IPS-18c (cell line): ENCODE measurements around the gene PPP1R12C.
A peak's percentile ranks its signal among the peaks of the same experiment; 100 is the strongest.

Experiments used
- H3K4me3 ChIP-seq: 2 replicates; pipeline ENCODE4 v1.7.0; 2013; ENCODE audit warnings: low read depth, mild to moderate bottlenecking, low read length, moderate library complexity; ENCODE audit not compliant: insufficient read depth
- H3K9me3 ChIP-seq: one replicate; pipeline ENCODE4 v1.6.1; 2013; ENCODE audit warnings: mild to moderate bottlenecking, low read length, moderate library complexity; ENCODE audit not compliant: control insufficient read depth, insufficient read depth

The PPP1R12C gene

DNA sequence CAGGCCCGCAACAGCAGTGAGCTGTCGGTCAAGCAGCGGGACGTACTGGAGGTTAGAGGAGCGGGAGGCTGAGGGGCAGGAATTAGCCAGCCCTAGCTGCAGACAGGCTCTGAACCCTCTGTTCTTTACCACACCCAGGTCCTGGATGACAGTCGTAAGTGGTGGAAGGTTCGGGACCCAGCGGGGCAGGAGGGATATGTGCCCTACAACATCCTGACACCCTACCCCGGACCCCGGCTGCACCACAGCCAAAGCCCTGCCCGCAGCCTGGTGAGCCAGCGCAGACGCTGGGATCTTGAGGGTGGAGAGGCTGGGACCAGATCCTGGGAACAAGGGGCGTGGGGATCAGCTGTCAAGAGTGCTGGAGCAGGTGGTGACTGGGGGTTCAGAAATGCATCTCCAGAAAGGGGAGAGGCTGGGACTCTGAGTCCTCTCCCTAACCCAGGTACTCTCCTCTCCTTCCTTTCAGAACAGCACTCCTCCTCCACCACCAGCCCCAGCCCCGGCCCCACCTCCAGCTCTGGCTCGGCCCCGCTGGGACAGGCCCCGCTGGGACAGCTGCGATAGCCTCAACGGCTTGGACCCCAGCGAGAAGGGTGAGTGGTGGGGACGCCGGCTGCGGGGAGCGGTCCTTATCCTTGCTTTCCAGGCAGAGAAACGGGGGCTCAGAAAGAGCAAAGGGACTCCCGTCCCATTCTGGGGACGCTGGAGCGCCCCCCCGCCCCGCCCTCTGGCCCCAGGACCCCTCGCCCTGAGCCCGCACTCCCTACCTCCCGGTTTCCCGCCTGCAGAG lies 31.3 kb downstream of the PPP1R12C start:
- Histone ChIP-seq H3K4me3 (peak overlapping the region; percentile 64), H3K9me3 (peaks cover 2% of the 10 kb centered on the region)

- H3K4me3 ChIP-seq: no peak overlapping the region
- peaks cover 2% of the 10 kb centered on the region for H3K9me3 ChIP-seq
These were observed 33.0 kb downstream of the PPP1R12C start for GRCh38 chr19:55084416-55084815.

DNA sequence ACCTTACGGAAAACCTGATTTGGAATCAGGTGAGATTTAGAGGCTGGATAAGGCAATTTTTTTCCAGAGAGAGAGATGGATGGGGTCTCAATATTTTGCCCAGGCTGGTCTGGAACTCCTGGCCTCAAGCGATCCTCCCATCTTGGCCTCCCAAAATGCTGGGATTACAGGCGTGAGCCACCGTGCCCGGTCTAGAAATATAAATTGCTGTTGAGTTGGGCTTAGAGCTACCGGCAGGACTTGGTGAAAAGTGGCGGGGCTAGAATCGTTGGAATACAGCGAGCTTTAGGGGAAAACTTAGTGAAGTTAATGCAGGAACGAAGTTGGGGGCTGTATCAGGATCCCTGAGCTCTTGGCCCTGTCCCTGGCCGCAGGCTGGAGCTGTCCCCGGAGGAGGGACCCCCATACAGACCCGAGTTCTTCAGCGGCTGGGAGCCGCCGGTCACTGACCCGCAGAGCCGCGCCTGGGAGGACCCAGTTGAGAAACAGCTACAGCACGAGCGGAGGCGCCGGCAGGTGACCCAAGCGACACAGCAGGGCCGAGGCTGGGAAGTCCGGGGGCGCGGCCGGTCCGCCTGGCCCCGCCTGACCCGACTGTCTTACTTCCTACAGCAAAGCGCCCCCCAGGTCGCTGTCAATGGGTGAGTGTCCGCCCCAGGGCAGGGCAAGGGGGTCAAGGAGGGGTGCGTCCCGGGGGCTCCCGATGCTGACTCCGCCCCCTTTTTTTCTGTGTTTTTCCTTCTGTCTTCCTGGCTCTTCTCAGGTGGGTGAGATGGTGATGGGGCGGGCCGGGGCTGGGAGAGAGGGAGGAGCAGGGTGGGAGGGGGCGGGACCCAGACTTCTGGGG lies 34.2 kb downstream of the PPP1R12C start:
- peak overlapping the region; percentile 6; the same call in 1 of the 2 replicates for H3K4me3 ChIP-seq

DNA sequence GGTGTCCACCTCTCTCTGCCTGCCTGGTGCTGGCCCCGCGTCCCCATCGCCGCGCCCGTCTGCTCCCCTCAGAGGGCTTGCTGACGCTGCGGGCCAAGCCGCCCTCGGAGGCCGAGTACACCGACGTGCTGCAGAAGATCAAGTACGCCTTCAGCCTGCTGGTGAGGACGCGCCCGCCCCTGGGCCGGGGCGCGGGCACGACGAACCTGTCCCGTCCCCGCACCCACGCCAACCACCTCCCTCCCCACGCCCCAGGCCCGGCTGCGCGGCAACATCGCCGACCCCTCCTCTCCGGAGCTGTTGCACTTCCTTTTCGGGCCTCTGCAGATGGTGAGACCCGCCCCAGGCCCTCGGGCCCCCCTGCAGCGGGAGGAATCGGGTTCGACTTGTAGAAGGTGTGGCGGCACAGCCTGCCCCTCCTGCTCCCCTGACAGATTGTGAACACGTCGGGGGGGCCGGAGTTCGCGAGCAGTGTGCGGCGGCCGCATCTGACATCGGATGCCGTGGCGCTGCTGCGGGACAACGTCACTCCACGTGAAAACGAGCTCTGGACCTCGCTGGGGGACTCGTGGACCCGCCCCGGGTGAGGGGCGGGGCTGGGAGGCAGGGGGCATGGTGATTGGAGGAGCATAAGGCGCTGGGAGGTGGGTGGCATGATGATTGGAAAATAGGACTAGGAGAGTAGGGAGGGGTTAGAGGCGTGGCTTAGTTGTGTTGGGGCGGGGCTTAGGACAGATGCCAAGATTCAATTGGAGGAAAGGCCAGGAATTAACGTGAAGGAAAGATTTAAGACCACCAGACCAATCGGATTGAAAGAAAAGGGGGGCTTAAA lies 35.2 kb downstream of the PPP1R12C start:
- peak overlapping the region; percentile 52 for H3K4me3 ChIP-seq

More for the DNA sequence above, 34.2 kb downstream of the PPP1R12C start:
- peaks cover 2% of the 10 kb centered on the region for H3K9me3 ChIP-seq

GRCh38 chr19:55081770-55082019 lies 35.7 kb downstream of the PPP1R12C start:
- Histone ChIP-seq H3K9me3 (peaks cover 2% of the 10 kb centered on the region), H3K4me3 (peak overlapping the region; percentile 52)

More for the DNA sequence above, 35.2 kb downstream of the PPP1R12C start:
- peaks cover 2% of the 10 kb centered on the region for H3K9me3 ChIP-seq

DNA sequence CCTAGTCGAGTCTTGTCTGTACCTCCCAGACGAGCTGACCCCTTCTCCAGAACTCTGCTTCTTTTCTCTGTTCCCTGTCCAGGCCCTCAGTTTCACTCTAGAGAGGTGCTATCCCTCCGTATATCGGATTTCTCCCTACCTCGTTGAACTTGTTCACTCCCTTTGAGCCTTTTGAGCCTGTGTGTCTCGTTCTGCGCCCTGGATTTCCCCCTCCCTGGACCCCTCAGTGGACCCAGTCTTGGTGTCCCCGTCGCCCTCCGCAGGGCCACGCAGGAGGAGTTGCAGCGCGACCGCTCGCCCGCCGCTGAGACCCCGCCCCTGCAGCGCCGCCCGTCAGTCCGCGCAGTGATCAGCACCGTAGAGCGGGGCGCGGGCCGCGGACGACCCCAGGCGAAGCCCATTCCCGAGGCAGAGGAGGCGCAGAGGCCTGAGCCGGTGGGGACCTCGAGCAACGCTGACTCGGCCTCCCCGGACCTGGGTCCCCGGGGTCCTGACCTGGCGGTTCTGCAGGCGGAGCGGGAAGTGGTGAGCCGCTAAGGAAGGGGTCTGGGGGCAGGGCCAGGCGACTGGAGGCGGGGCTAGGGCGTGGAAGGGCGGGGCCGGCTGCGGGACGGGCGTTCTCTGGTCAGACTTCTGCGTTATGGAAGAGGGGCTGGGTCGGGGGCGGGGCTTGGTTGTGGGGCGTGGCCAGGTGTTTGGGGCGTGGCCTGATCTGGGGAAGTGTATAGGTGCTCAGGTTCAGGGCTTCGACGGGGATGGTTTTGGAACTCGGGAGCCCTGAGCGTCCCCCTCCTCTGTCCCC lies 36.3 kb downstream of the PPP1R12C start:
- peak overlapping the region; percentile 75 for H3K4me3 ChIP-seq
- H3K9me3 ChIP-seq: peaks cover 2% of the 10 kb centered on the region

DNA sequence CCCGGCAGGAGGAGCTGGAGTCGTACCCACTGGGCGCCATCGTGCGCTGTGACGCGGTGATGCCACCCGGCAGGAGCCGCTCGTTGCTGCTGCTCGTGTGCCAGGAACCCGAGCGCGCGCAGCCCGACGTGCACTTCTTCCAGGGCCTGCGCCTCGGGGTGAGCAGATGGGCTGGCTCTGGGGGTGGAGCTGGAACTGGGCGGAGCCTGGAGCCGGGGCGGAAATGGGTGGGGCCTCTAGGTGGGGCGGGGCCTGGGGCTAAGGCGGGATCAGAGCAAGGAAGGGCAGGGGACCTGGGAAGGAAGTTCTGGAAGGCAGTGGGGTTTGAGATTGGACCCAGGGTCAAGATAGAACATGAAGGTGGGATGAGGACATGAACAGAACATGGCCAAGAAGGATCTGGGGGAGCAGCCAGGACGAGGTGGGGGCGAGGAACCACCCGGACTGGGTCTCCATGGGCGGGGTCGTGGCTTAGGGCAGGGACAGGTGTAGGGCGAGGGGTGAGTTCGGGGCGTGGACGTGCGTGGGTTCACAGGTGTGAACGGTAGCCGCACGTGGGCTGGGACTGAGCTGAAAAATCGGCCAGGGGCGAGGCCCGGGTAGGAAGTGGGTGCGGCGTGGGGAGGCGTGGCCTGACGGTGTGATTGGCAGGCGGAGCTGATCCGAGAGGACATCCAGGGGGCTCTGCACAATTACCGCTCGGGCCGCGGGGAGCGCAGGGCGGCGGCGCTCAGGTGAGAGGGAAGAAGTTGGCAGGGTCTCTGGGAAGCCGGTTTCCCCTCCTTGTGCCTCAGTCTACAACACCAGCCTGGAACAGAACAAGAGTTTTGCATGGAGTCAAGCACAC lies 37.1 kb downstream of the PPP1R12C start:
- Histone ChIP-seq H3K4me3 (peak overlapping the region; percentile 75), H3K9me3 (peaks cover 2% of the 10 kb centered on the region)

DNA sequence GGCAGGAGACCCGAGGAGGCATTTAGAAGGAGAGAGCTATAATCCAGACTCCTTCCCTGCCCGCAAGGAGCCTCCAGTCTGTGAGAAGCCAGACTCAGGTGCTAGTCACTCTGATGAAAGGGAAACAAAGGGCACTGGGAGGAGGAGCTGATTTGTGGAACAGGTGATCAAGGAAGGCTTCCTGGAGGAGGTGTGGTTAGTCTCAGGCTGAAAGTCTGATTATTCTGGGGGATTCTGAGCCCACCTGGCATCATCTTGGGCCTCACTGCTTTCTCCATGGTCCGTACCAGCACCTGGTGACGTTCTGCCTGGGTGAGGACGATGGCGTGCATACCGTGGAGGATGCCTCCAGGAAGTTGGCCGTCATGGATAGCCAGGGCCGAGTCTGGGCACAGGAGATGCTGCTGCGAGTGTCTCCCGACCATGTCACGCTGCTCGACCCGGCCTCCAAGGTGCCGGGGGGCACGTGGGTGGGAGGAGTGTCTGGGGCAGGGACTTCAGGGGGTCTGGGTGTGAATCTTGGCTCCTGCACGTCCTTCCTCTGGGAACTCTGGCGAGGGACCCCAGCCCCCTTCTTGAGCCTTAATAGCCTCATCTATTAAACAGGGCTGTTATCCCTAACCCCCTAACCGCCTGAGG lies 37.9 kb downstream of the PPP1R12C start:
- Histone ChIP-seq H3K4me3 (peak overlapping the region; percentile 46; the same call in 1 of the 2 replicates), H3K9me3 (peaks cover 2% of the 10 kb centered on the region)

DNA sequence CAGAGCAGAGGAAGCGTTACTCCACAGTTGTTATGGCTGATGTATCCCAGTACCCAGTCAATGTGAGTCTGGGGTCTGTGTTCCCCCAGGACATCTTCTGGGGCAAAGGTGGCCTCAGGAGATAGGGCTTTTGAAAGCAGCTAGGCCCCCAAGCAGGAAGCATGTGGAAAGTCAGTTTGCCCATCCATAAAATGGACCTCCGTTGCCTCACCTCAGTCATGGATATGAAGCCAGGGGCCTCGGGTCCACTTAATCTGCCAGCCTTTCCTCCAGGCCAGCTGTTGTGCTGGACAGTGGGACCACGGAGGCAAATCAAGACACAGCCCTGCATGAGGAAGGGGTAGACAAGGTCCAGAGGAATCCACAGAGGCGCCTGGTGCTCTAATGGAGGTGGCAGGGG lies 38.4 kb downstream of the PPP1R12C start:
- peaks cover 2% of the 10 kb centered on the region for H3K9me3 ChIP-seq
- H3K4me3 ChIP-seq: no peak overlapping the region

DNA sequence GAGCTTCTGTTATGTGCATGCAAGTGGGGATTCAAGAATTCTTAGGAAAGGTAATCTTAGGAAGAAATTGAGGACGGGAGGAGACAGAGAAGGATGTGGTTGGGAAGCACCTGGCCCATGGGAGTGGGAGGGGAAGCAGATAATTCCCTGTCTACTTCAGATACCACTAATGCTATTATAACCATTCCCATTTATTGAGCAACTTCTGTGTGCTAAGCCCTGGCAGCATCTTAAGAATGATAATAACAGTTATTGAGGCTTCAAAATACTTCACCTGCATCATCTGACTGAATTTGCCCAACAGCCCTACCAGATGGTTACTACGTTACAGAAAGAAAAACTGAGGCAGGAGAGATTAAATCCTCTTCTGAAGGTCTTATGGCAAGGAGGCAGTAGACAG lies 40.3 kb downstream of the PPP1R12C start:
- Histone ChIP-seq H3K9me3 (peaks cover 2% of the 10 kb centered on the region), H3K4me3 (no peak overlapping the region)

- Histone ChIP-seq H3K4me3 (no peak overlapping the region), H3K9me3 (peaks cover 2% of the 10 kb centered on the region)
These were observed 41.1 kb downstream of the PPP1R12C start for GRCh38 chr19:55076321-55076720.

- peak within 1 kb of the TSS; percentile 24; the same call in 1 of the 2 replicates for H3K4me3 ChIP-seq
These were observed 42.0 kb downstream of the PPP1R12C start, which contains the start of gene EPS8L1 for GRCh38 chr19:55075371-55075998. Gene EPS8L1 (plus strand): TSS chr19:55075869. CDS start chr19:55076445, 576 bp downstream.

DNA sequence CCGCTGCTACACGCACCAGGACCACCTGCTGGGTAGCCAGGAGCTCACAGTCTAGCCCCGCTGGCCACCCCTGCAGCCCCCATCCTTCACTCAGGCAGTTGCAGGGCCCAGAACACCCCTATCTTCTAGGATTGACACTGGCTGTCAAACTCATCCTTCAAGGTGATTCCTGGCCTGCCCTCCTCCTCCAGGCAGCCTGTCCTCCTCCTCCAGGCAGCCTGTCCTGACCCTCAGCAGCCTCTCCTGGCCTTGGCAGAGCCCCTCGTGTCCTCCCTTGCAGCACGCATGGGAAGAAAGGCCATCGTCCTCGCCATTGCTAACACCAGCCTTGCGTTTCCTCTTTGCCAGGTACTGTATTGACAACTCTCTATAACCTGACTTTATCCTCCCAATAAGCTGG lies 45.5 kb downstream of the PPP1R12C start:
- peaks cover 2% of the 10 kb centered on the region for H3K9me3 ChIP-seq
- H3K4me3 ChIP-seq: no peak overlapping the region

More at GRCh38 chr19:55075371-55075998, 42.0 kb downstream of the PPP1R12C start, which contains the start of gene EPS8L1:
- H3K9me3 ChIP-seq: peaks cover 2% of the 10 kb centered on the region

GRCh38 chr19:55071129-55071502 lies 46.3 kb downstream of the PPP1R12C start:
- peaks cover 2% of the 10 kb centered on the region for H3K9me3 ChIP-seq
- H3K4me3 ChIP-seq: no peak overlapping the region; the same call in 1 of the 2 replicates
